ENCODE measurements around the gene SKOR1. TPM values are rescaled to one million over a fixed set of nuclear protein-coding genes. Genes with fewer than 3 reads are reported as not detected.

SKOR1 gene
- total and polyA plus RNA-seq, 2 of the 4 experiments (the other 2 are of a cell fraction), result 0.03 TPM; not detected in 1

DNA sequence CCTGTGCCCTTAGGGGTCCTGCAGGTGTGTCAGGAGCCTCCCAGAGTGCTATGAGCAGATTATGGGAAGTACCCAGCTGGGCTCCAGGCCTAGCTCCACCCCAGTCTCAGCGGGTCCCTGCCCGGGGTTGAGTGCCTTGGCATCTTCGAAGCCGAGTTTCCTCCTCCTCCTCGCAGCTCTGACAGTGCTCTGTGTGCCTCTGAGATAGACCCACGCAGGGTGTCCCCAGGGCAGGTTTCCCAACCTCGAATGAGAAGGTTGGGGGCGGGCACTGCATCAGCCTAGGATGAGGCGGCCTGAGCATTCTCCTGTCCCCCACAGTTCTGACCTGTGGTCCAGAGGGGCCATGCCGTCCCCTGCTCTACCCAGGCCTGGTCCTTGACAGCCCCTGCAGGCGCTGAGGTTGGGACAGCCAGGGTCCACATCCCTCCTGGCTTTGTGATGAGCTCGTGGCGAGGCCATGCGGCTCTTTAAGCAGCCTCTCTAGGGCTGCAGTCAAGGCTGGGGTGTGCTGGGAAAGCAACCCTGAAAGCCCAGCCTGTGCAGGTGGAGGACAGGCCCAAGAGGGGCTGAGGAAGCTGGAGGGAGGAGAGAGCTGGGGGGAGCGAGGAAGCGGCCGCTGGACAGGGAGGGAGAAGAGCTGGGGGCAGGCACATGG is 20.2 kb upstream of the SKOR1 start:
- intact Hi-C loops (cut with micrococcal nuclease) (no loop called here), dilution Hi-C loops (cut with HindIII; ENCODE audit: low sequenced_read_pairs, unreplicated experiment) (no loop called here), in situ Hi-C loops (cut with MboI; ENCODE audit: low sequenced_read_pairs) (no loop called here)
- 93% methylated on average over 8 of the region's 17 CpGs; no CpG with 5 or more reads in 1 of the 2 experiments for WGBS, 2 experiments (ENCODE audit: extremely low coverage in 2 of 2, insufficient read length in 1 of 2)
- no peaks in the 10 kb centered on the region for H3K9me3 ChIP-seq (ENCODE audit: control insufficient read depth, insufficient read depth, low read length)
- H2BK20ac ChIP-seq (ENCODE audit: low read depth, low read length), result no peak overlapping the region
- ChIA-PET POLR2A (ENCODE audit: unreplicated experiment) (no interaction called here), CTCF (no interaction called here)
- no peak overlapping the region for H2BK120ac ChIP-seq (ENCODE audit: low read depth, low read length)
- no peak overlapping the region for H3K14ac ChIP-seq (replicated peaks; ENCODE audit: low read depth, low read length)
- H2AK9ac ChIP-seq (replicated peaks; ENCODE audit: low read depth, low read length, poor library complexity), result no peak overlapping the region
- no peak overlapping the region for H3K18ac ChIP-seq (ENCODE audit: low read depth, low read length)
- H3K79me1 ChIP-seq (ENCODE audit: low read depth in 1 of 2, low read length in 2 of 2), result no peaks in the 10 kb centered on the region; a peak in 1 of 4 replicates
- no peak overlapping the region for H2BK5ac ChIP-seq (ENCODE audit: low read depth, low read length, poor library complexity, severe bottlenecking)
- H3K36me3 ChIP-seq (ENCODE audit: control insufficient read depth, insufficient read depth, low read length), result peaks cover 2% of the 10 kb centered on the region; the same call in 1 of the 2 replicates
- DNase-seq (no peak), ATAC-seq (ENCODE audit: low read depth) (no peak)
- no peak overlapping the region for H3K23ac ChIP-seq (ENCODE audit: low read depth, low read length)
- no peak overlapping the region for H4K91ac ChIP-seq (ENCODE audit: insufficient read depth, low read depth, low read length)
- H3K27me3 ChIP-seq (ENCODE audit: control insufficient read depth, insufficient read depth, low read length), result no peaks in the 10 kb centered on the region
- H2AK5ac ChIP-seq (ENCODE audit: low read depth, low read length), result no peak overlapping the region
- no peak overlapping the region for H3K9ac ChIP-seq (ENCODE audit: low read depth, low read length)
- no peak overlapping the region for H3K27ac ChIP-seq (ENCODE audit: insufficient read depth, low read length)
- 0 out of 2 replicates have a peak, but pooled peaks cover 7% of the 10 kb centered on the region for H4K20me1 ChIP-seq (ENCODE audit: insufficient read depth, low read length)
- no peak overlapping the region for H3K4ac ChIP-seq (ENCODE audit: low read depth, low read length)
- no peaks in the 10 kb centered on the region for H3K4me1 ChIP-seq (ENCODE audit: control insufficient read depth, insufficient read depth, low read length)
- no peak overlapping the region for H4K5ac ChIP-seq (ENCODE audit: low read depth, low read length)
- TF ChIP-seq CEBPB (IDR thresholded peaks at IDR 0.05; ENCODE audit: low read depth, low read length) (no peak), FOS (IDR thresholded peaks at IDR 0.05; ENCODE audit: low read depth, low read length) (no peak), RAD21 (IDR thresholded peaks at IDR 0.05; ENCODE audit: low read length) (no peak), MXI1 (IDR thresholded peaks at IDR 0.05; ENCODE audit: borderline replicate concordance, low read depth, low read length) (no peak), POLR2A (IDR thresholded peaks at IDR 0.05; ENCODE audit: low read depth, low read length) (no peak), MAFK (IDR thresholded peaks at IDR 0.05; ENCODE audit: low read depth, low read length) (no peak), CHD1 (IDR thresholded peaks at IDR 0.05; ENCODE audit: low read depth, low read length) (no peak), SMC3 (IDR thresholded peaks at IDR 0.05; ENCODE audit: low read depth, low read length) (no peak), BHLHE40 (IDR thresholded peaks at IDR 0.05; ENCODE audit: low read depth, low read length) (no peak), NFE2L2 (IDR thresholded peaks at IDR 0.05; ENCODE audit: low read depth, low read length) (no peak), RCOR1 (IDR thresholded peaks at IDR 0.05; ENCODE audit: insufficient replicate concordance, low read length) (no peak), RFX5 (IDR thresholded peaks at IDR 0.05; ENCODE audit: low read depth, low read length) (no peak), MAZ (IDR thresholded peaks at IDR 0.05; ENCODE audit: borderline replicate concordance, low read depth, low read length) (no peak)
- TF ChIP-seq, protein P1, sequence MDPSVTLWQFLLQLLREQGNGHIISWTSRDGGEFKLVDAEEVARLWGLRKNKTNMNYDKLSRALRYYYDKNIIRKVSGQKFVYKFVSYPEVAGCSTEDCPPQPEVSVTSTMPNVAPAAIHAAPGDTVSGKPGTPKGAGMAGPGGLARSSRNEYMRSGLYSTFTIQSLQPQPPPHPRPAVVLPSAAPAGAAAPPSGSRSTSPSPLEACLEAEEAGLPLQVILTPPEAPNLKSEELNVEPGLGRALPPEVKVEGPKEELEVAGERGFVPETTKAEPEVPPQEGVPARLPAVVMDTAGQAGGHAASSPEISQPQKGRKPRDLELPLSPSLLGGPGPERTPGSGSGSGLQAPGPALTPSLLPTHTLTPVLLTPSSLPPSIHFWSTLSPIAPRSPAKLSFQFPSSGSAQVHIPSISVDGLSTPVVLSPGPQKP (IDR thresholded peaks at IDR 0.05; ENCODE audit: borderline replicate concordance, low read depth, low read length), result no peak
- TF ChIP-seq, protein P2, sequence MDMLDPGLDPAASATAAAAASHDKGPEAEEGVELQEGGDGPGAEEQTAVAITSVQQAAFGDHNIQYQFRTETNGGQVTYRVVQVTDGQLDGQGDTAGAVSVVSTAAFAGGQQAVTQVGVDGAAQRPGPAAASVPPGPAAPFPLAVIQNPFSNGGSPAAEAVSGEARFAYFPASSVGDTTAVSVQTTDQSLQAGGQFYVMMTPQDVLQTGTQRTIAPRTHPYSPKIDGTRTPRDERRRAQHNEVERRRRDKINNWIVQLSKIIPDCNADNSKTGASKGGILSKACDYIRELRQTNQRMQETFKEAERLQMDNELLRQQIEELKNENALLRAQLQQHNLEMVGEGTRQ (IDR thresholded peaks at IDR 0.05; ENCODE audit: low read depth, low read length), result no peak
- TF ChIP-seq, protein P3, sequence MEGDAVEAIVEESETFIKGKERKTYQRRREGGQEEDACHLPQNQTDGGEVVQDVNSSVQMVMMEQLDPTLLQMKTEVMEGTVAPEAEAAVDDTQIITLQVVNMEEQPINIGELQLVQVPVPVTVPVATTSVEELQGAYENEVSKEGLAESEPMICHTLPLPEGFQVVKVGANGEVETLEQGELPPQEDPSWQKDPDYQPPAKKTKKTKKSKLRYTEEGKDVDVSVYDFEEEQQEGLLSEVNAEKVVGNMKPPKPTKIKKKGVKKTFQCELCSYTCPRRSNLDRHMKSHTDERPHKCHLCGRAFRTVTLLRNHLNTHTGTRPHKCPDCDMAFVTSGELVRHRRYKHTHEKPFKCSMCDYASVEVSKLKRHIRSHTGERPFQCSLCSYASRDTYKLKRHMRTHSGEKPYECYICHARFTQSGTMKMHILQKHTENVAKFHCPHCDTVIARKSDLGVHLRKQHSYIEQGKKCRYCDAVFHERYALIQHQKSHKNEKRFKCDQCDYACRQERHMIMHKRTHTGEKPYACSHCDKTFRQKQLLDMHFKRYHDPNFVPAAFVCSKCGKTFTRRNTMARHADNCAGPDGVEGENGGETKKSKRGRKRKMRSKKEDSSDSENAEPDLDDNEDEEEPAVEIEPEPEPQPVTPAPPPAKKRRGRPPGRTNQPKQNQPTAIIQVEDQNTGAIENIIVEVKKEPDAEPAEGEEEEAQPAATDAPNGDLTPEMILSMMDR (conservative IDR thresholded peaks at IDR 0.05; ENCODE audit: low read depth, low read length), result no peak
- no TSS peak for BruUV-seq (replicated peaks)
- H3K4me2 ChIP-seq (ENCODE audit: low read depth, low read length), result no peak overlapping the region
- H3K56ac ChIP-seq (ENCODE audit: extremely low read depth, insufficient read depth, low read length), result no peak overlapping the region
- H3K9me1 ChIP-seq (ENCODE audit: insufficient read depth, low read length), result peaks cover 5% of the 10 kb centered on the region; the same call in 1 of the 2 replicates
- H2AFZ ChIP-seq (replicated peaks; ENCODE audit: low read length, poor library complexity), result no peak overlapping the region
- no peak overlapping the region for H3K4me3 ChIP-seq (ENCODE audit: insufficient read depth, low read depth, low read length)
- H4K8ac ChIP-seq (ENCODE audit: low read depth in 2 of 2, low read length in 2 of 2), result no peak overlapping the region
- H2BK15ac ChIP-seq (ENCODE audit: low read depth, low read length), result no peak overlapping the region
